Activated T-cell treated with anti-CD3 and anti-CD28 coated beads, Interleukin-2, amount 50 U/mL, for 24 hours (primary cell): Measurements from ENCODE around the gene ZNF554.

ENCODE experiments used
- DNase-seq: peaks from one replicate; pipeline ENCODE4 v3.0.0-alpha.2; 2020
- H3K27ac Mint-ChIP-seq: 2 replicates; pipeline ENCODE4 v1.8.0; 2020; ENCODE audit warnings: mild to moderate bottlenecking, mixed read lengths
- H3K27me3 Mint-ChIP-seq: 2 replicates; pipeline ENCODE4 v1.8.0; 2020; ENCODE audit warnings: mixed read lengths
- H3K36me3 Mint-ChIP-seq: 2 replicates; pipeline ENCODE4 v1.8.0; 2020; ENCODE audit warnings: low read depth, mixed read lengths
- H3K4me1 Mint-ChIP-seq: 2 replicates; pipeline ENCODE4 v1.8.0; 2020; ENCODE audit warnings: low read depth, mixed read lengths
- H3K4me3 Mint-ChIP-seq: 2 replicates; pipeline ENCODE4 v1.8.0; 2020; ENCODE audit warnings: mild to moderate bottlenecking, moderate library complexity, mixed read lengths
- H3K9me3 Mint-ChIP-seq: 2 replicates; pipeline ENCODE4 v1.8.0; 2020; ENCODE audit warnings: mixed read lengths

Gene ZNF554

GRCh38 chr19:2883686-2884439 is 64.2 kb downstream of the ZNF554 start:
- Mint-ChIP-seq H3K4me3 (no peak overlapping the region), H3K27me3 (no peaks in the 10 kb centered on the region), H3K27ac (no peak overlapping the region), H3K4me1 (no peaks in the 10 kb centered on the region), H3K36me3 (no peaks in the 10 kb centered on the region), H3K9me3 (peaks cover 4% of the 10 kb centered on the region)
- DNase-seq: no peak

- no peaks in the 10 kb centered on the region for H3K9me3 Mint-ChIP-seq
- no peak for DNase-seq
- H3K36me3 Mint-ChIP-seq: no peaks in the 10 kb centered on the region
- no peak overlapping the region for H3K4me3 Mint-ChIP-seq
- H3K27me3 Mint-ChIP-seq: no peaks in the 10 kb centered on the region
- H3K27ac Mint-ChIP-seq: no peak overlapping the region
- H3K4me1 Mint-ChIP-seq: no peaks in the 10 kb centered on the region
Observed at GRCh38 chr19:2885736-2886135, 66.1 kb downstream of the ZNF554 start.
